GM20000 (cell line): ENCODE results near the gene RNASE12.
"Not testable (repeated sequence)": the region's sequence is repeated elsewhere in the genome, so short reads cannot be mapped to it uniquely, and the experiment has no call there.

ENCODE experiments used
- DNase-seq: peaks from one replicate; pipeline ENCODE4 v3.0.0; 2012; ENCODE audit warnings: low spot score
- CTCF ChIP-seq: IDR thresholded peaks from 2 replicates; pipeline ENCODE4 v1.5.1; 2012; ENCODE audit warnings: mild to moderate bottlenecking, control low read depth; ENCODE audit errors: extremely low read depth, missing control alignments

Gene RNASE12

GRCh38 chr14:20606190-20606901 lies 15.2 kb upstream of the RNASE12 start:
- peak; percentile 16 for TF ChIP-seq CTCF
- DNase-seq, result peak; percentile 21

- no peak for TF ChIP-seq CTCF
These were observed 12.9 kb upstream of the RNASE12 start for GRCh38 chr14:20603813-20604690.

GRCh38 chr14:20602583-20602982 lies 11.4 kb upstream of the RNASE12 start:
- no peak for DNase-seq
- no peak for TF ChIP-seq CTCF

More at GRCh38 chr14:20603813-20604690, 12.9 kb upstream of the RNASE12 start:
- no peak for DNase-seq

- TF ChIP-seq CTCF, result no peak
- no peak for DNase-seq
These were observed 10.3 kb upstream of the RNASE12 start for GRCh38 chr14:20601522-20601921.

GRCh38 chr14:20597108-20597507 lies 5.9 kb upstream of the RNASE12 start:
- no peak for DNase-seq
- TF ChIP-seq CTCF, result no peak

GRCh38 chr14:20595726-20596125 lies 4.5 kb upstream of the RNASE12 start:
- not testable (repeated sequence) for DNase-seq

GRCh38 chr14:20592574-20592973 lies 1.4 kb upstream of the RNASE12 start:
- DNase-seq, result no peak
- no peak for TF ChIP-seq CTCF
